Measurements from ENCODE around the gene ZNF609. TPM values are rescaled to one million over a fixed set of nuclear protein-coding genes. Genes with fewer than 3 reads are reported as not detected.

Gene ZNF609, protein sequence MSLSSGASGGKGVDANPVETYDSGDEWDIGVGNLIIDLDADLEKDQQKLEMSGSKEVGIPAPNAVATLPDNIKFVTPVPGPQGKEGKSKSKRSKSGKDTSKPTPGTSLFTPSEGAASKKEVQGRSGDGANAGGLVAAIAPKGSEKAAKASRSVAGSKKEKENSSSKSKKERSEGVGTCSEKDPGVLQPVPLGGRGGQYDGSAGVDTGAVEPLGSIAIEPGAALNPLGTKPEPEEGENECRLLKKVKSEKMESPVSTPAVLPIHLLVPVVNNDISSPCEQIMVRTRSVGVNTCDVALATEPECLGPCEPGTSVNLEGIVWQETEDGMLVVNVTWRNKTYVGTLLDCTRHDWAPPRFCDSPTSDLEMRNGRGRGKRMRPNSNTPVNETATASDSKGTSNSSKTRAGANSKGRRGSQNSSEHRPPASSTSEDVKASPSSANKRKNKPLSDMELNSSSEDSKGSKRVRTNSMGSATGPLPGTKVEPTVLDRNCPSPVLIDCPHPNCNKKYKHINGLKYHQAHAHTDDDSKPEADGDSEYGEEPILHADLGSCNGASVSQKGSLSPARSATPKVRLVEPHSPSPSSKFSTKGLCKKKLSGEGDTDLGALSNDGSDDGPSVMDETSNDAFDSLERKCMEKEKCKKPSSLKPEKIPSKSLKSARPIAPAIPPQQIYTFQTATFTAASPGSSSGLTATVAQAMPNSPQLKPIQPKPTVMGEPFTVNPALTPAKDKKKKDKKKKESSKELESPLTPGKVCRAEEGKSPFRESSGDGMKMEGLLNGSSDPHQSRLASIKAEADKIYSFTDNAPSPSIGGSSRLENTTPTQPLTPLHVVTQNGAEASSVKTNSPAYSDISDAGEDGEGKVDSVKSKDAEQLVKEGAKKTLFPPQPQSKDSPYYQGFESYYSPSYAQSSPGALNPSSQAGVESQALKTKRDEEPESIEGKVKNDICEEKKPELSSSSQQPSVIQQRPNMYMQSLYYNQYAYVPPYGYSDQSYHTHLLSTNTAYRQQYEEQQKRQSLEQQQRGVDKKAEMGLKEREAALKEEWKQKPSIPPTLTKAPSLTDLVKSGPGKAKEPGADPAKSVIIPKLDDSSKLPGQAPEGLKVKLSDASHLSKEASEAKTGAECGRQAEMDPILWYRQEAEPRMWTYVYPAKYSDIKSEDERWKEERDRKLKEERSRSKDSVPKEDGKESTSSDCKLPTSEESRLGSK (N-terminal part only)
- polyA plus RNA-seq (2012; ENCODE audit: missing spikeins), result 13.5 TPM

DNA sequence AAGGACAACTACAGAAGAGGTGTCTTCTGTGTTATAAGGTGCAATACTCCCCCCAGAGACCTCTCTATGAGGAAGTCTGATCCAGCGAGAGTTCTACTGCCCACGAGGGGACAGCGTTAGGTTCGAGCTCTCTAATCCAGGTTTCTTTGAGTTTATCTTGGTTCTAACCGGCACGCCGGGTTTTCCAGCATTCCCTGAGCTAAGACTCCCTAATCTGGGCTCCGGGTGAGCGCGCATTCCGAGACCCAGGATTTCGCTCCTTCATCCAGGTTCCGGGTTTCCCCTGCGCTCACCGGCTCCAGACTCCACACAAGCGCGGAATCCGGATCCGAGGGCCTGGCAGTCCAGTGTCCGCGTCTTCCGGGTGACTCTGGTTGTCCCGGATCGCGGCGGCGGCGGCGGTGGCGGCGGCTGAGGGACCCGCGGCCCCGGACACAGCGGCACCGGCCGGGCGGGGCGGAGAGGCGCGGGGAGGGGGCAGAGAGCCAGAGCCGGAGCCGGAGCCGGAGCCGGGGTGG is at the start of gene ZNF609:
TSS of gene ZNF609 (plus strand) at position 373 of the 518 bp plus-strand sequence. CDS start 38,842 bp downstream, outside the sequence.
- peak; percentile 40; the same call in 1 of the 2 replicates for TF ChIP-seq POLR2A (IDR thresholded peaks at IDR 0.05; ENCODE audit: low read depth, low read length)
- TF ChIP-seq TAF1 (IDR thresholded peaks at IDR 0.05; ENCODE audit: borderline replicate concordance, low read depth, low read length), result no peak
- TF ChIP-seq POLR2AphosphoS5 (IDR thresholded peaks at IDR 0.05; ENCODE audit: low read depth, low read length), result peak; percentile 30; the same call in 1 of the 2 replicates
- DNase-seq (ENCODE audit: insufficient read length) (peak; percentile 82), FAIRE-seq (peak; percentile 70)

DNA sequence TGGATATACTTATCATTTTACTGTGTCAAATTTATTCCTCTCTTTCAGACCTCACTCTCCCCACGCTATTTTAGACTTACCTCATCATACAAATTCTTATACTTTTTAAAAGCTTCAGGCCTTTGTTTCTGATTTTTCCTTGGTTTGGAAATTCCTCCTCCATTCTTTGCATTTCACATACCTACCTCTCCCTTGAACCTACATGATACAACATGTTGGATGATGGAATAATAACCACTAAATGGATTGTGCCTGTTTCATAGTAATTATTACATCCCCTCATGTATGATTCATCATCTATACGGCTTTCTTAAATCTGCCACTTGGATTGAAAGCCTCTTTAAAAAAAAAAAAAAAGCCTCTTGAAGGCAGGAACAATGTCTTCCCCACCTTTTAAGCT is 48.2 kb upstream of the ZNF609 start:
- DNase-seq (ENCODE audit: insufficient read length), result no peak
- TF ChIP-seq POLR2AphosphoS5 (IDR thresholded peaks at IDR 0.05; ENCODE audit: low read depth, low read length) (no peak), POLR2A (IDR thresholded peaks at IDR 0.05; ENCODE audit: low read depth, low read length) (no peak), TAF1 (IDR thresholded peaks at IDR 0.05; ENCODE audit: borderline replicate concordance, low read depth, low read length) (no peak)
- FAIRE-seq, result no peak

DNA sequence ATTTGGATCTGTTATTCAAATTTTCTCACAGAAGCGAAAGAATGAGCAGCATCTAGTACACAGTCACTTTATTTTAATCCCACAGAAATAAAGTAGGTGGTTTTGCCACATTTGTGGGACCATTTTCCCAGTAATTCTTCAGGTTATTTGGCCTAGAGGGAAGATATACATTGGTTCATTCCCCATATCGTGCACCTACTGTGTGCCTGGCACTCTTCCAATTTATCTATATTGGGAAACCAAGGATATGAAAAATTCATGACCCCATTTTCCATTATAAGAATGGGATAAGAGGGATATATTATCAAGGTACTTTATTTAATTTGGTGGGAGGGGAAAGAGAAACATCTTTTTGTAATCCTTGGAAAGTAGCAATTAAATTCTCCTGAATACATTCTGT is 37.7 kb upstream of the ZNF609 start:
- no peak for FAIRE-seq
- no peak for TF ChIP-seq POLR2A (IDR thresholded peaks at IDR 0.05; ENCODE audit: low read depth, low read length)
- TF ChIP-seq POLR2AphosphoS5 (IDR thresholded peaks at IDR 0.05; ENCODE audit: low read depth, low read length), result no peak
- no peak for TF ChIP-seq TAF1 (IDR thresholded peaks at IDR 0.05; ENCODE audit: borderline replicate concordance, low read depth, low read length)

DNA sequence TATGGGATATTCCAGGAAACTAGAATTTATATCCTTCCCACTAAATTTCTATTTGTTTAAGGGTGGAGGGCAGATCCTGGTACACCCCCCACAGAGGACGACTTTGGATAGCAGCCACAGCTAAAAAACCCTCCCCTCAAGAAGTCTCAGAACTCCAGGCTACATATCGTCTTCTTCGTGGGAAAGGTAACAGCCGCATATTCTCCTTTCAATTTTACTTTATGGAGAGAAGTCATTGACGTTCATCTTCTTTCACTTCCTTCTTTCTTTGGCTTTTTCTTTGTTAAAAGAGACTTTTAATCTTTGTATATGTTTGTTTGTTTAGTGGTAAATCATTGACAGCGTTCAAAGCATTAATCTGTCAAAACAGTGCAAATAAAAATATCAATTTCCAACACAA is 36.4 kb upstream of the ZNF609 start:
- no peak for FAIRE-seq
- DNase-seq (ENCODE audit: insufficient read length), result no peak

More for the DNA sequence above, 37.7 kb upstream of the ZNF609 start:
- no peak for DNase-seq (ENCODE audit: insufficient read length)

DNA sequence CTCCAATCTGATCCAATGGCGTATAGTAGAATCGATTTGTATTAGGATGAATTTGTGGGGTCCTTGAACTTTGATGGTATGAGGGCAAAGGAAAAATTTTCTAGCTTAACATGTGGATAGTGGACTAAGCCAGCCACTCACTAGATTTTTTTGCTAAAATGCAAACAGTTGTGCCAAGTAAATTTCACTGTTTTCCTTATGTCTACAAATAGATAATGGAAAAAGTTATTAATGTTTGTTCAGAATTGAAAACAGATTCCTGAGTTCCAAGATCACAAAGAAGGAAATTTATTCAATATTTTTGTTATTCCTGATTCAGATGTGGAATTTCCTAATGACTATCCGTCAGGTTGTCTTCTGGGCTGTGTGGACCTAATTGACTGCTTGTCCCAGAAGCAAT is 35.2 kb upstream of the ZNF609 start:
- FAIRE-seq, result no peak
- TF ChIP-seq TAF1 (IDR thresholded peaks at IDR 0.05; ENCODE audit: borderline replicate concordance, low read depth, low read length), result no peak
- DNase-seq (ENCODE audit: insufficient read length), result no peak

More for the DNA sequence above, 36.4 kb upstream of the ZNF609 start:
- no peak for TF ChIP-seq POLR2A (IDR thresholded peaks at IDR 0.05; ENCODE audit: low read depth, low read length)
- no peak for TF ChIP-seq TAF1 (IDR thresholded peaks at IDR 0.05; ENCODE audit: borderline replicate concordance, low read depth, low read length)
- TF ChIP-seq POLR2AphosphoS5 (IDR thresholded peaks at IDR 0.05; ENCODE audit: low read depth, low read length), result no peak

DNA sequence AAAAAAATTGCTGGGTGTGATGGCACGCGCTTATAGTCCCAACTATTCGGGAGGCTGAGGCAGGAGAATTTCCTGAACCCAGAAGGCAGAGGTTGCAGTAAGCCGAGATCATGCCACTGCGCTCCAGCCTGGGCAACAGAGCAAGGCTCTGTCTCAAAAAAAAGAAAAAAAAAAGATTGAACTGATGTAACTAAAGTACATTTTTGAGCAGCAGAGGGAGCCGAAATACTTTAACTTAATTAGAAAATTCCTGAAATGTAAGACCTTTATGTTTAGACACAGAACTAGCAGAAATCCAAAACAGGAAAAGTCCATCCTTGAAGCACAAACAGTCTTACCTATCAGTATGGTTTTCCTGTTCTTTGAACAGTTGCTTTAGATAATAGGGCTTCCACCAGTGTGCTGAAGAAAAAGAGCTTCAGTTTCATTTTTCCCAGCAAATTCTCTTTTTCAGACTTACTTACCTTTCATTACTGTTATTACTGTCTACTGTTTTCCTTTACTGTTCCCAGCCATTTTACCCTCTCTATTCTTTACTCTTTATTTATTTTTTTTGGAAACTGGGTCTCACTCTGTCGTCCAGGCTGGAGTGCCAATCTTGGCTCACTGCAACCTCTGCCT is 33.4 kb upstream of the ZNF609 start:
- FAIRE-seq (no peak), DNase-seq (ENCODE audit: insufficient read length) (no peak)
- TF ChIP-seq POLR2AphosphoS5 (IDR thresholded peaks at IDR 0.05; ENCODE audit: low read depth, low read length) (no peak), POLR2A (IDR thresholded peaks at IDR 0.05; ENCODE audit: low read depth, low read length) (no peak), TAF1 (IDR thresholded peaks at IDR 0.05; ENCODE audit: borderline replicate concordance, low read depth, low read length) (no peak)

DNA sequence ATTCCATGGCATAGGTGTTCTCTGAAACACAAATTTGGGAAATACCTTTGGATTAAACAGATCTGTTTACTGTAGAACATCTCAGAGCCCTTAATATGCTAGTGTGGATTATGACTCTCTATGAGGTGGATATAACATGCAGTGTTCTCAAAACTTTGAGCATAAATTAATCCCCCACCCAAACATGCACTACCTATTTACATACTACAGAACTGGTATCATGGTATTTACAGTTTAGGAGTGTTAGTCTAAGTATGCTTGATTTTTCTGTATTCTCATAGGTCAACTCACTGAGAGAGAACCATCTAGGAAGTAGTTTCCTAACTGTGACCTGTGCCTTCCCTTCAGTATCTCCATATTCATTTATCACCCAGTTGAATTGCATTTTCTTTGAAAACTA is 30.9 kb upstream of the ZNF609 start:
- DNase-seq (ENCODE audit: insufficient read length), result no peak
- FAIRE-seq, result no peak
- TF ChIP-seq TAF1 (IDR thresholded peaks at IDR 0.05; ENCODE audit: borderline replicate concordance, low read depth, low read length), result no peak
- no peak for TF ChIP-seq POLR2A (IDR thresholded peaks at IDR 0.05; ENCODE audit: low read depth, low read length)
- TF ChIP-seq POLR2AphosphoS5 (IDR thresholded peaks at IDR 0.05; ENCODE audit: low read depth, low read length), result no peak

DNA sequence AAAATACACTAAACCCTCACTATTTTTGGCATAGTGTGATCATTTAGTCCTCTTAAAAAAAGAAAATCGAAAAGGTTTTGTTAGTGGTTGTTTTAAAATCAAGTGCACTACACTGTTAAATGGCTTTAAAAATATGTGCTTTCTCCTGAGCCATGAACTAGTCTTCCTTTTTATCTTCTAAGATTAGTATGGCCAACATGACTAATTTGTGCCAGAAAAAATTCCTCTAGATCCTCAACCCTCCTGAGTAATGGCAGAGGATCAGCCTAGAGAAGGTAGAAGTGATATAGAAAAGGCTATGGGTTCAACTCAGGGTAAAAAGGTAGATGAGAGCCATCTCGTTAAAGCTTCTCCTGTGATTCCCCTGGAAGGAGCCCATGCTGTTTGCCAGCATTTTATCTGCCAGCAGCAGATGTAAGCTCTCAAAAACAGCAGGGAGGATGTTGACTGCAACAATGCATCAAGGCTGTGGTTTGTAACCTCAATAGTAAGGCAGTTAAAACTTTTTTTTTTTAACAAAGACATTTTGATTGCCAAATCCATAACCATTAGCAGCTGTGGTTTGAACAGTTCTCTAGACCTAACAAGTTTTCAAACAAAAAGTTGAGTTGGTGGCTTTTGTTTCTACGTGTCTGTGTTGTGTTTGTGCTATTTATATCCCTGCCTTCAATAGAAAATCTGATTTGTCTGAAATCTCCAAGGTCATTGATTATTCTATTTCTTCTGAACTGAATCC is 30.2 kb upstream of the ZNF609 start:
- DNase-seq (ENCODE audit: insufficient read length) (no peak), FAIRE-seq (no peak)
- TF ChIP-seq TAF1 (IDR thresholded peaks at IDR 0.05; ENCODE audit: borderline replicate concordance, low read depth, low read length), result no peak
- no peak for TF ChIP-seq POLR2AphosphoS5 (IDR thresholded peaks at IDR 0.05; ENCODE audit: low read depth, low read length)
- no peak for TF ChIP-seq POLR2A (IDR thresholded peaks at IDR 0.05; ENCODE audit: low read depth, low read length)

DNA sequence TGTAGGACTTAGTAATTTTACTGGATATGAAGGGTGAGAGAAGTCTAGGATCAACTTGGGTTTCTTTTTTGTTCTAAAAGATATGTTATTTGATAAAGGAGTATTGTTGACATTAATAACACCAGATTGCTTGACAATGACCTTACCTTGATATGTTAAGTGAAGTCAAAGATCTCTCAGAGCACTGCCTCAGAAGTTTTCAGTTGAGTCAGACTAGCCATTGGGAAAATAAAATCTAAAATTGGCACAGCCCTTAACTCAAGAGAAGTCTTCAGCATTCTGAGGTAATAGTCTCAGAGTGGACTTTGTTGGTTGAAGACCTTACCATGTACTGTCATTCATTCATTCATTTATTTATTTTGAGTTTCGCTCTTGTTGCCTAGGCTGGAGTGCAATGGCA is 22.4 kb upstream of the ZNF609 start:
- DNase-seq (ENCODE audit: insufficient read length) (no peak), FAIRE-seq (no peak)
- TF ChIP-seq POLR2A (IDR thresholded peaks at IDR 0.05; ENCODE audit: low read depth, low read length) (no peak), POLR2AphosphoS5 (IDR thresholded peaks at IDR 0.05; ENCODE audit: low read depth, low read length) (no peak), TAF1 (IDR thresholded peaks at IDR 0.05; ENCODE audit: borderline replicate concordance, low read depth, low read length) (no peak)

Measured in GM12892 (cell line).